Dedifferentiated amniotic fluid mesenchymal stem cell (primary cell): Measurements from ENCODE around the gene NR1D1.
"Not testable (repeated sequence)": the region's sequence is repeated elsewhere in the genome, so short reads cannot be mapped to it uniquely, and the experiment has no call there.

Source experiments
- DNase-seq: peaks from one replicate; pipeline ENCODE4 v3.0.0-alpha.2; 2016; ENCODE audit errors: extremely low spot score

NR1D1 gene

GRCh38 chr17:40100419-40100668 is at the start of gene NR1D1:
Gene NR1D1 (minus strand): TSS chr17:40100589. CDS start chr17:40100094, 495 bp downstream.
- DNase-seq, result no peak

DNA sequence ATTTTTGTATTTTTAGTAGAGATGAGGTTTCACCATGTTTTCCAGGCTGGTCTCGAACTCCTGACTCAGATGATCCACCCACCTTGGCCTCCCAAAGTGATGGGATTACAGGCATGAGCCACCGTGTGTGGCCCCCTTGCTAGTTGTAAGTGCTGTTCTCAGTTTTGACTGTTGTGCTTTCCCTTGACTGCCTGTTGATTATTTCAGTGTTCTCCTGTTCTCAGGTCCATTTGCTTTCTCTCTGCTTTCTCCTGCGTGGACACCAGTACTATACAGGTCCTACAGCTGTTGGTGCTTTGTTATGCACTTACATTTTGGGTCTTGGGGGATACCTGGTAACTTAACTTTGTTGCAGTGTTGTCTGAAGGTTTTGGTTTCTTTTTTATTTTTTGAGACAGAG is 48.1 kb upstream of the NR1D1 start:
- DNase-seq, result no peak

GRCh38 chr17:40145476-40145875 is 45.1 kb upstream of the NR1D1 start:
- DNase-seq, result no peak

GRCh38 chr17:40143166-40143565 is 42.8 kb upstream of the NR1D1 start:
- not testable (repeated sequence) for DNase-seq

DNA sequence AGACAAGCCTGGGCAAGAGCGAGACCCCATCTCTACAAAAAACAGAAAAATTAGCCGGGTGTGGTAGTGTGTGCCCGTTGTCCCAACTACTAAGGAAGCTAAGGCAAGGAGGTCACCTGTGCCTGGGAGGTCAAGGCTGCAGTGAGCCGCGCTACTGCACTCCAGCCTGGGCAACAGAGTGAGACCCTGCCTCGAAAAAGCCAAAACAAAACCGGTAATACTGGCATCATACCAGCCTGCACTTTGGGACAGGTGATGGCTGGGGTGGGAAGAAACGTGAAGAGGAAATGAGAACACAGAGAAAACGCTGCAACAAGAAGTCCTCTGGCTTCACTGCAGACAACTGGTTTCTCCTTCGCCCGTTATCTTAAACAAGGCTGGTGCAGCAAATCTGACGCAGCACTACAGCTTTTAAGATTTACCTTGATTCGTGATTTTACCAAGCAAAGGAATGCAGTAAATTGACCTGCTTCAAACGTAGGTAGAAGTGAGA is 39.2 kb upstream of the NR1D1 start:
- DNase-seq, result no peak

DNA sequence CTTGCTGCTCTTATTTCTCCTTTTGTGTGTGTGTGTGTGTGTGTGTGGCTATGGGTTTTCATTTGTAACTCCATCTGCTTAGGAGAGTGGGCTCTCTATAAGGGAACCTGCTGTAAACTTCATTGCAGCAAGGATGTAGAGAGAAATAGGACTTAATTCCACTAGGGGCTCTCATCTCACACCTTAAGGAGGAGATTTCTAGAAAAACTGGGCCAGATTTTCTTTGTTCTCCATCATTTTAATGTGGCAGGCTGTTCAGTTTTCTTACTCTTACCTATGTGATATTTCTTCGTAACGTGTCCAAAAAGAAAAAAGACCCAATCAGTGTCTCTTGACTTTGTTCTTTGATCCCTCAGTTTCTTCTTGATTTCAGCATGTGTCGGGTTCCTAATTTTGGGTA is 35.4 kb upstream of the NR1D1 start:
- no peak for DNase-seq

- no peak for DNase-seq
These were observed 33.8 kb upstream of the NR1D1 start for GRCh38 chr17:40134184-40134583.

DNA sequence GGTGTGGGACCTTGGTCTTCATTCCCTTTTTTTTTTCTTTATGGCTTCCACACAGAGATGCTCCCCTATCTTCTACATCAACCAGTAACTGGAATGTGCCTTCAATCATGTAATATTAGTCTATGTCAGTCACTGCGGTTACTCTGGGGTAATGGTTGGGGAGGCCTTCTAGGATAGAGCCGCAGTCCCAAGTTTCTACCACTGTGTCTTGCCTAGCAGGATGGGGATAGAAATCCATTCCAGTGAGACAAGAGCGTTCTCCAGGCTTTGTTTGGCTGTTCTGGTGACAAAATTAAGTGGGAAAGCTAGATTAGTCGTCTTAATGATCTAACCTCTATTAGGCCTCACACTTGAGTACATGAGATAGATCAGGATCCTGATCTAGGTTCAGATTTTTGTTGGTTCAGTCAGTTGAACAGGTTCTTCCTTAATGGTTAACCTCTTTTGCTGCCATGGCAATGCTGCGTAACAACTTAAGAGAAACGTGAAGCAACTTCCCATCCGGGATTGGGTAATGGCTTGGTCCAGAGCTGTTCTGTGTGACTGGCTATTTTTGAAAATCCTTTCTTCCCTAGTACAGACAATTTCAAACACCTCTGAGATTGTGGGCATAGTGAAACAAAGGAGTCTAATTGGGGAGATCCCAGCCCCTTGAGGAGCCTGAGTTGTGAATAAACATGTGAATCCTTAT is 30.1 kb upstream of the NR1D1 start:
- DNase-seq, result no peak

DNA sequence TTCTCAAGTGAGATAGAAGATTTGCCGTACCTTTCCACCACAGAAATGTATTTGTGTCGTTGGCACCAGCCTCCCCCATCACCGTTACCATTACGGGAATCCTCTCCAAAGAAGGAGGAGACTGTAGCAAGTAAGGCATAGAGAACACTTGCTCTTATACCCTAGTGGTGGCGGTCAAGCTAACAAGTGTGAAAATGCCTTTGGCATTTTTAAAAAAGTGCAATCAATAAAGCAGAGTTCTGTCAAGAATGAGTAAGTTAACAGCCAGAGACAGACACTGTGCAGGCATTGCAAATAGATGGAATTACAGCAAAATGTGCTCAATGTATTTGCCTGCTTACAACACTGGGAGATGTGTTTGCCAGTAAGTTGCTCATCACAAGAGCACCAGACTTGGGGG is 29.1 kb upstream of the NR1D1 start:
- DNase-seq, result no peak

DNA sequence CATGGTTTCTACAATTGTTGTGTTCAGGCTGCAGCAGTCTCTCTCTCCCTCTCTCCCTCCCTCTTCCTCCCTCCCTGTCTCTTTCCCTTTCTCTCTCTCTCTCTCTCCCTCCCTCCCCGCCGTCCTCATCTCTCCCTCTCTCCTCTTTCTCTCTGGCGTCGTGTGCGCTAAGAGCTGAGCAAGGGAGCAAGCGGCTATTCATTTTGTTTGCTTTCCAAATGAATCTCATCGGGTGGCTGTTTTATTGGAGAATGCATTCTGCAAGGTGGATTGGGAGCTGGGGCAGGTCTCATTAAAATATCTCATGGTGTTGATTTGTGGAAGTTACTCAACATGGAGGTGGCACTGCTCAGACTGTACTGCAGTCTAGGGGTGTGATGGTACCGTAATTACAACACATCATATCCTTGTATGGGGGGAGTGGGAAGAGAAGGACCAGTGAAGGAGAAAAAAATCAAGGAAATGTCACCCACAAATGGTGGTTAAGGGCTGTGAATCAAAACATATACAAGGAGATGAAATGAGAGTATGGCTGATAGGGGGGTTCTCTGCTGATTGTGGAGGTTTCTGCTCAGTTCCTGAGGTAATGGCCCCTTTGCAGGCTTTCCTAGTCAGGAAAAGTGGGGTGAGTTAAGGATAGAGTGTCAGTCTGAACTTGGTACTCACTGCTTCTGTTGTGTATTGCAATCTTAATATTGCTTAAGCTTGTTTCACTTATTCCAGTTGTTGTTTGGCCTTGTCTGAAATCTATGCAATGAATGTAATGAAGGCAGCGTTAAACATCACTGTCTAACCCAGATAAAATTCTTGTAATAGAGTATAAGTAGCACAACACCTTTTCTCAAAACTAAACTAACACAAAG is 24.1 kb upstream of the NR1D1 start:
- DNase-seq, result peak; percentile 41

GRCh38 chr17:40123811-40124114 is 23.4 kb upstream of the NR1D1 start:
- no peak for DNase-seq

DNA sequence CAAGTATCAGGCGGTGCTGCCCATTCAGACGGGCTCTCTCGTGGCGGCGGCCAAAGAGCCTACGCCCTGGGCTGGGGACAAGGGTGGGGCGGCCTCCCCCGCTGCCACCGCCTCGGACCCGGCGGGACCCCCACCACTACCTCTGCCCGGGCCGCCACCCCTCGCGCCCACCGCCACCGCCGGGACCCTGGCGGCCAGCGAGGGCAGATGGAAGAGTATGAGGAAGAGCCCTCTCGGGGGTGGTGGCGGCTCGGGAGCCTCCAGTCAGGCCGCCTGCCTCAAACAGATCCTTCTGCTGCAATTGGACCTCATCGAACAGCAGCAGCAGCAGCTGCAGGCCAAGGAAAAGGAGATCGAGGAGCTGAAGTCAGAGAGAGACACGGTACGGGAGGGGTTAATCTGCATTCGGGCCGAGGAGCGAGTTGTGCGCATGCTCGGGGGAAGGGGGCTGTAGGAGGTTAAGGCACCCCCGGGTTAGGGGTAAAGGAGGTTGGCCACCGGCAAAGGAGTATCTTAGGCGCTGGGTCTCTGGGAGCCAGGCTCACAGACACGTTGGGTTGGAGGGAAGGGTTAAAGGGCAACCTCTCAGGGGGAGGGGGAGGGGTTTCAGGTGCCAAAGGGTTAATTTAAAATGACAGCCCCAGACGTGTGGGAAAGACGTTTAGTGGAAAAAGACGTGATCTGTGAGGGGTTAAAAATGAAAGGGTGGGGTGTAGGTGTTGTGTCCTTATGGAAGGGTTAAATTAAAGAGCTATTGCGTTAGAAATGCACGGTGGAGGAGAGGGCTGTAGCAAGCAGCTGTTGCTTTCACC is 22.8 kb upstream of the NR1D1 start:
- DNase-seq, result peak; percentile 51

DNA sequence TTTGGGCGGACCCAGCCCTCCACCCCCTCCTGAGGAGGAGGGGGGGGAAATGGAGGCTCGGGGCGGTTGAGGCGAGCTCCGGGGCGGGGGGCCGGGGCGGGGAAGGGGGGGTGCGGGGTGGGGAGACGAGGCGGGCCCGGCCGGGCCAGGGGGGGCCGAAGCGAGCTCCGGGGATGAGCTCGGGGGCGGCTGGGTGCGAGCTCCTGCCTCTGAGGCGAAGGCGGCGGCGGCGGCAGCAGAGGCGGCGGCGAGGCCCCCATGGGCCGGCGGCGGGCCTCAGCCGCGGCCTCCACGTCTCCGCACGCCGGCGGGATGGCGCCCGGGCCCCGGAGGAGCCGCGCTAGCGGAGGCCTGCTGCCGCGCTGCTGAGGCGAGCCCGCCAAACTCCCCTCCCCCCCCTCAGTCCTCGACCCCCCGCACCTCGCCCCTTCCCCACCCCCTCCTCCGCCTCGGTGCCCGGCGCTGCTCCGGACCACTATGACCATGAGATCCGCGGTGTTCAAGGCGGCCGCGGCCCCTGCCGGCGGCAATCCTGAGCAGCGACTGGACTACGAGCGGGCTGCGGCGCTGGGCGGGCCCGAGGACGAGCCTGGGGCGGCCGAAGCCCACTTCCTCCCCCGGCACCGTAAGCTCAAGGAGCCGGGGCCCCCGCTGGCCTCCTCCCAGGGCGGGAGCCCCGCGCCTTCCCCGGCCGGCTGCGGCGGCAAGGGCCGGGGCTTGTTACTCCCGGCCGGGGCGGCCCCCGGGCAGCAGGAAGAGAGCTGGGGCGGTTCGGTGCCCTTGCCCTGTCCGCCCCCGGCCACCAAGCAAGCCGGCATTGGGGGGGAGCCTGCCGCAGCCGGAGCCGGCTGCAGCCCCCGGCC is 22.0 kb upstream of the NR1D1 start:
- DNase-seq, result no peak

- DNase-seq, result peak; percentile 52
These were observed 21.1 kb upstream of the NR1D1 start, which contains the start of gene MSL1 for GRCh38 chr17:40121181-40122135. Gene MSL1 (plus strand): TSS chr17:40121971. CDS start chr17:40122613, 642 bp downstream.

- DNase-seq, result no peak
These were observed 14.7 kb upstream of the NR1D1 start for GRCh38 chr17:40115101-40115436.

- no peak for DNase-seq
These were observed 13.5 kb upstream of the NR1D1 start for GRCh38 chr17:40113907-40114245.

- peak; percentile 97 for DNase-seq
These were observed 12.9 kb upstream of the NR1D1 start for GRCh38 chr17:40113110-40113906.

- DNase-seq, result no peak
These were observed 12.3 kb upstream of the NR1D1 start for GRCh38 chr17:40112718-40113109.

DNA sequence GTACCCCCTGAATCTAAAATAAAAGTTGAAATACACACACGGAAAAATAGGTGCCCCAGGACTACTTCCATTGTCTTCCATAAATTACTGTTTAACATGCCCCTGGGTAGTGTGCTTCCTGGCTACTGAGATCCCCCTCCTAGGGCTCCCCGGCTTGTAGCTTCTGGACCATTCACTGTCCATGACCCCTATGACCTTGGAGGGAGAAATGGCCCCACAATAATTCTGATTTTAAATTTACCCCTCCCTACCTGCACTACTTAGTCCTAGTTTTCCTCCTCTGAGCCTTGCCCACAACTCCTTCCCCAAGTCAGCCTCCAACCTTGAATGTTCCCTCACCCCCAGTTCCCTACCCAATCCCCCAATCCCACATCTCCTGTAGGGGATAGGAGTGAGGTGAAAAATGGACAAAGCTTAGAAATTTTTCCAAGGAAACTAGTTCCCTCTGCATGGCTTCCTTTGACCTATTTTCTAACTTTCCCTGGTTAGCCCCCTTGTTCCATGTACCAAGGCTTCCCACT is 11.9 kb upstream of the NR1D1 start:
- DNase-seq, result no peak
